Fibroblast of lung (primary cell): ENCODE data around the gene CT45A10.
"Not testable (repeated sequence)": the region's sequence is repeated elsewhere in the genome, so short reads cannot be mapped to it uniquely, and the experiment has no call there.

Source experiments
- EZH2 ChIP-seq: IDR thresholded peaks from 2 replicates; pipeline ENCODE4 v1.5.1; 2012; ENCODE audit warnings: low read length, control low read depth, mild to moderate bottlenecking; ENCODE audit errors: missing control alignments
- TF ChIP-seq, protein P1 (sequence below), 2 donors: IDR thresholded peaks in 1 of 2; conservative IDR thresholded peaks in 1 of 2; 1 replicate in 1 of 2; 2 replicates in 1 of 2; pipeline ENCODE4 v1.5.1; 2011 to 2012; ENCODE audit warnings: low read length in 2 of 2, control low read depth in 1 of 2, inconsistent platforms in 1 of 2, low read depth in 1 of 2, mild to moderate bottlenecking in 1 of 2

DNA sequence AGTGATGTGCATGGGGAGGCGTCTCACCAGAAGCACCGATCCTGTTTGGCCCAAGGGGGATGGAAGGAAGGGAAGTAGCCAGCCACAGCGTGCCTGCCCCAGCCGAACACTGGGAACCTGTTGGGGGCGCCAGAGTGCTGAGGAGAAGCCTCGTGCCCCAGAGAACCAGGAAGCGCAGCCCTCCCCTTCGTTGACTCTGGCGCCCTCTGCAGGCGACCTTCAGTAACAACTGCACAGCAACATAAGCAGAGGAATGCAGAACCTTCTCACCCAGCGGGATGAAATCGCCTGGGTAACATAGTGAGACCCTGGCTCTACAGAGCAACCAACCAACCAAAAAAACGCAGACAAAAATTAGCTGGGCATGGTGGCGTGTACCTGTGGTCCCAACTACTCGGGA lies 4.3 kb downstream of the CT45A10 start:
- TF ChIP-seq, protein P1, sequence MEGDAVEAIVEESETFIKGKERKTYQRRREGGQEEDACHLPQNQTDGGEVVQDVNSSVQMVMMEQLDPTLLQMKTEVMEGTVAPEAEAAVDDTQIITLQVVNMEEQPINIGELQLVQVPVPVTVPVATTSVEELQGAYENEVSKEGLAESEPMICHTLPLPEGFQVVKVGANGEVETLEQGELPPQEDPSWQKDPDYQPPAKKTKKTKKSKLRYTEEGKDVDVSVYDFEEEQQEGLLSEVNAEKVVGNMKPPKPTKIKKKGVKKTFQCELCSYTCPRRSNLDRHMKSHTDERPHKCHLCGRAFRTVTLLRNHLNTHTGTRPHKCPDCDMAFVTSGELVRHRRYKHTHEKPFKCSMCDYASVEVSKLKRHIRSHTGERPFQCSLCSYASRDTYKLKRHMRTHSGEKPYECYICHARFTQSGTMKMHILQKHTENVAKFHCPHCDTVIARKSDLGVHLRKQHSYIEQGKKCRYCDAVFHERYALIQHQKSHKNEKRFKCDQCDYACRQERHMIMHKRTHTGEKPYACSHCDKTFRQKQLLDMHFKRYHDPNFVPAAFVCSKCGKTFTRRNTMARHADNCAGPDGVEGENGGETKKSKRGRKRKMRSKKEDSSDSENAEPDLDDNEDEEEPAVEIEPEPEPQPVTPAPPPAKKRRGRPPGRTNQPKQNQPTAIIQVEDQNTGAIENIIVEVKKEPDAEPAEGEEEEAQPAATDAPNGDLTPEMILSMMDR (conservative IDR thresholded peaks at IDR 0.05 in 1 of 2, IDR thresholded peaks at IDR 0.05 in 1 of 2; ENCODE audit: low read depth in 1 of 2, low read length in 2 of 2): not testable (repeated sequence)
- not testable (repeated sequence) for TF ChIP-seq EZH2
